Measurements from ENCODE around the gene SMYD3. TPM values are rescaled to one million over a fixed set of nuclear protein-coding genes. Genes with fewer than 3 reads are reported as not detected.

Gene SMYD3
- total RNA-seq, 2 donors from 2014 or later: 13.5 to 20.8 TPM

GRCh38 chr1:245814651-245815050 is 692.4 kb downstream of the SMYD3 start:
- Histone ChIP-seq H3K4me1 (peaks cover 5% of the 10 kb centered on the region), H3K36me3 (replicated peaks in 1 of 2; ENCODE audit: insufficient read depth in 1 of 2, low read depth in 2 of 2) (no peaks in the 10 kb centered on the region), H3K27me3 (no peaks in the 10 kb centered on the region), H3K27ac (no peak overlapping the region), H3K9me3 (no peaks in the 10 kb centered on the region), H3K4me3 (no peak overlapping the region)
- intact Hi-C loops (cut with DNase I): no loop called here
- TF ChIP-seq POLR2A (IDR thresholded peaks at IDR 0.05): no peak
- TF ChIP-seq CTCF (IDR thresholded peaks at IDR 0.05): no peak
- ATAC-seq (no peak), DNase-seq (no peak)
- WGBS, 2 donors: 76 to 77% methylated on average over 10 of the region's 10 CpGs

- ATAC-seq (no peak), DNase-seq (no peak)
- no peaks in the 10 kb centered on the region for H3K36me3 ChIP-seq (replicated peaks in 1 of 2; ENCODE audit: insufficient read depth in 1 of 2, low read depth in 2 of 2)
- H3K27me3 ChIP-seq: no peaks in the 10 kb centered on the region
- H3K27ac ChIP-seq: no peak overlapping the region
- WGBS, 2 donors: 82 to 92% methylated on average over 6 of the region's 6 CpGs
- intact Hi-C loops (cut with DNase I): no loop called here
- peaks cover 5% of the 10 kb centered on the region for H3K4me1 ChIP-seq
- H3K4me3 ChIP-seq: no peak overlapping the region
- no peaks in the 10 kb centered on the region for H3K9me3 ChIP-seq
- TF ChIP-seq CTCF (IDR thresholded peaks at IDR 0.05) (no peak), POLR2A (IDR thresholded peaks at IDR 0.05) (no peak)
Observed at GRCh38 chr1:245812278-245812677, 694.8 kb downstream of the SMYD3 start.

- Histone ChIP-seq H3K27me3 (no peaks in the 10 kb centered on the region), H3K27ac (no peak overlapping the region), H3K4me3 (no peak overlapping the region), H3K36me3 (replicated peaks in 1 of 2; ENCODE audit: insufficient read depth in 1 of 2, low read depth in 2 of 2) (no peaks in the 10 kb centered on the region), H3K9me3 (no peaks in the 10 kb centered on the region), H3K4me1 (peaks cover 5% of the 10 kb centered on the region)
- DNase-seq (peak in 1 of 4 donors; percentile 17), ATAC-seq (no peak)
- 43 to 47% methylated on average over 7 of the region's 7 CpGs for WGBS, 2 donors
- TF ChIP-seq CTCF (IDR thresholded peaks at IDR 0.05): no peak
- no peak for TF ChIP-seq POLR2A (IDR thresholded peaks at IDR 0.05)
- intact Hi-C loops (cut with DNase I): no loop called here
Observed at GRCh38 chr1:245810789-245811337, 696.2 kb downstream of the SMYD3 start.

- ATAC-seq (no peak), DNase-seq (no peak)
- 71 to 83% methylated on average over 6 of the region's 6 CpGs for WGBS, 2 donors
- no peak overlapping the region for H3K4me3 ChIP-seq
- H3K4me1 ChIP-seq: peaks cover 5% of the 10 kb centered on the region
- H3K9me3 ChIP-seq: no peaks in the 10 kb centered on the region
- intact Hi-C loops (cut with DNase I): no loop called here
- no peaks in the 10 kb centered on the region for H3K36me3 ChIP-seq (replicated peaks in 1 of 2; ENCODE audit: insufficient read depth in 1 of 2, low read depth in 2 of 2)
- no peak overlapping the region for H3K27ac ChIP-seq
- no peak for TF ChIP-seq POLR2A (IDR thresholded peaks at IDR 0.05)
- TF ChIP-seq CTCF (IDR thresholded peaks at IDR 0.05): no peak
- no peaks in the 10 kb centered on the region for H3K27me3 ChIP-seq
Observed at GRCh38 chr1:245810181-245810769, 696.8 kb downstream of the SMYD3 start.

GRCh38 chr1:245809361-245809760 is 697.7 kb downstream of the SMYD3 start:
- peaks cover 5% of the 10 kb centered on the region for H3K4me1 ChIP-seq
- no peaks in the 10 kb centered on the region for H3K36me3 ChIP-seq (replicated peaks in 1 of 2; ENCODE audit: insufficient read depth in 1 of 2, low read depth in 2 of 2)
- intact Hi-C loops (cut with DNase I): no loop called here
- no peak for TF ChIP-seq CTCF (IDR thresholded peaks at IDR 0.05)
- no peak for TF ChIP-seq POLR2A (IDR thresholded peaks at IDR 0.05)
- DNase-seq (no peak), ATAC-seq (no peak)
- no peak overlapping the region for H3K4me3 ChIP-seq
- 75 to 81% methylated on average over 5 of the region's 5 CpGs for whole genome bisulfite sequencing, 2 donors
- H3K27ac ChIP-seq: no peak overlapping the region
- H3K27me3 ChIP-seq: no peaks in the 10 kb centered on the region
- H3K9me3 ChIP-seq: no peaks in the 10 kb centered on the region
